ENCODE data around the gene TBC1D14. TPM values are rescaled to one million over a fixed set of nuclear protein-coding genes. Genes with fewer than 3 reads are reported as not detected.

TBC1D14 gene
- total RNA-seq, 1 experiment from 2014 or later, result 50.2 TPM

- Histone ChIP-seq H3K27me3 (ENCODE audit: insufficient read depth, low read length) (no peaks in the 10 kb centered on the region), H2BK5ac (ENCODE audit: insufficient read length, low read length) (no peak overlapping the region), H3K27ac (ENCODE audit: insufficient read length, low read depth, low read length) (no peak overlapping the region), H3K14ac (ENCODE audit: insufficient read depth, low read length) (no peak overlapping the region), H4K8ac (replicated peaks; ENCODE audit: insufficient read length, low read depth, low read length) (no peak overlapping the region), H2AK5ac (ENCODE audit: insufficient read length, low read length) (no peak overlapping the region), H3T11ph (ENCODE audit: low read length) (no peak overlapping the region), H2BK12ac (ENCODE audit: insufficient read length, low read depth, low read length) (no peak overlapping the region), H4K91ac (ENCODE audit: insufficient read length, low read depth, low read length) (no peak overlapping the region), H3K23me2 (ENCODE audit: insufficient read length, low read depth, low read length, poor library complexity, severe bottlenecking) (no peaks in the 10 kb centered on the region), H3K18ac (ENCODE audit: insufficient read length, low read depth, low read length) (no peak overlapping the region), H4K5ac (ENCODE audit: insufficient read length, low read depth, low read length) (no peak overlapping the region), H3K23ac (ENCODE audit: insufficient read length, low read depth, low read length) (no peak overlapping the region), H3K9me3 (ENCODE audit: control insufficient read depth, low read depth, low read length) (no peaks in the 10 kb centered on the region), H2BK120ac (ENCODE audit: low read depth, low read length, poor library complexity, severe bottlenecking) (no peak overlapping the region), H2BK15ac (ENCODE audit: low read depth, low read length) (no peak overlapping the region), H3K79me2 (ENCODE audit: insufficient read depth, low read length) (peaks cover 6% of the 10 kb centered on the region), H3K4me2 (ENCODE audit: insufficient read depth, insufficient read length, low read length) (no peak overlapping the region), H3K56ac (ENCODE audit: insufficient read length, low read depth, low read length) (no peak overlapping the region), H3K79me1 (ENCODE audit: insufficient read depth, low read depth, low read length, poor library complexity, severe bottlenecking) (no peaks in the 10 kb centered on the region), H4K20me1 (ENCODE audit: control insufficient read depth, insufficient read depth, insufficient read length) (no peaks in the 10 kb centered on the region), H3K4ac (ENCODE audit: low read depth, low read length) (no peak overlapping the region), H3K9ac (ENCODE audit: extremely low read depth, insufficient read length, low read length) (no peak overlapping the region), H3K4me1 (ENCODE audit: insufficient read depth, low read length) (no peaks in the 10 kb centered on the region), H2BK20ac (ENCODE audit: low read depth, low read length, poor library complexity, severe bottlenecking) (no peak overlapping the region), H2AFZ (ENCODE audit: low read length) (no peak overlapping the region)
- Mint-ChIP-seq H3K4me1 (peaks cover 13 to 25% of the 10 kb centered on the region in 2 experiments), H3K27me3 (ENCODE audit: low read depth) (no peaks in the 10 kb centered on the region), H3K27ac (peak overlapping the region in 1 of 3 experiments; percentile 18; a peak in 1 of 7 replicates), H3K4me3 (no peak overlapping the region), H3K36me3 (ENCODE audit: insufficient read depth in 1 of 3, low read depth in 3 of 3) (peaks cover 4 to 20% (median 13%) of the 10 kb centered on the region in 3 experiments; a peak in 6 of 7 replicates), H3K9me3 (no peaks in the 10 kb centered on the region)
- TF ChIP-seq CTCF (conservative IDR thresholded peaks at IDR 0.05), result no peak
- DNase-seq, result no peak
- WGBS (ENCODE audit: extremely low coverage, insufficient read length, low lambda C conversion rate), result no CpG with 5 or more reads among the region's 12 CpGs
Observed at GRCh38 chr4:7051144-7051495, 141.5 kb downstream of the TBC1D14 start.
